HG03159 (cell line): Measurements from ENCODE around the gene CDK19.
"Not testable (repeated sequence)": the region's sequence is repeated elsewhere in the genome, so short reads cannot be mapped to it uniquely, and the experiment has no call there.

Experiments
- ATAC-seq: cut with Tn5 transposase; IDR thresholded peaks from one replicate; pipeline ENCODE4 v1.9.1; 2021; ENCODE audit warnings: mild to moderate bottlenecking, moderate library complexity; ENCODE audit not compliant: unreplicated experiment

Gene CDK19

GRCh38 chr6:110814102-110815014 lies 911 bp downstream of the CDK19 start:
- peak; percentile 23 for ATAC-seq

- no peak for ATAC-seq
Observed at GRCh38 chr6:110813338-110814101, 1.7 kb downstream of the CDK19 start.

GRCh38 chr6:110812719-110813118 lies 2.5 kb downstream of the CDK19 start:
- no peak for ATAC-seq

DNA sequence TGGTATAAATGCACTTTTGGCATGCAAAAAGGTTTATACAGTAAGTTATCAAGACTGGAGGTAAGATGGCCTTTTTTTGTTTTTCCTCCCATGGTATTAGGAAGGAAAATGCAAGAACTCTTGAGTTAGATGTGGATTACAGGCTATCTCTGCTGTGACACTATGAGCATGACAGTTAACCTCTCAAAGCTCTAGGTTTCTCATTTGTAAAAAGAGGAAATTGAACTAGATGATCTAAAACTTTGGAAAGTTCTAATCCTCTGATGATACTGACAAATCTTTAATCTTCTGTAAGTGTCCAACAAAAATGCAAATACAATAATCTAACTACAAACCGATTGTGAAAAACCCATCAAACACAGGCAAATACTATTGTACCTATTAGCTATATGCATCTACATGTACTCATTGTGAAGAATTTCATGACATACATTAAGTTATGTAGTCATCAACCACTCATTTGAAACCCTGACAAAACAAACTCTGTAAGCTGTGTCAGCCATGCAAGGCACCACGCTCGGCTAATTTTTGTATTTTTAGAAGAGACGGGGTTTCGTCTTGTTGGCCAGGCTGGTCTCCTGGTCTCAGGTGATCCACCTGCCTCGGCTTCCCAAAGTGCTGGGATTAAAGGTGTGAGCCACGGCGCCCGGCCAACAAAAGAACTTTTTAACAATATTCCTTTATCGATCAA lies 4.2 kb downstream of the CDK19 start:
- ATAC-seq = no peak

DNA sequence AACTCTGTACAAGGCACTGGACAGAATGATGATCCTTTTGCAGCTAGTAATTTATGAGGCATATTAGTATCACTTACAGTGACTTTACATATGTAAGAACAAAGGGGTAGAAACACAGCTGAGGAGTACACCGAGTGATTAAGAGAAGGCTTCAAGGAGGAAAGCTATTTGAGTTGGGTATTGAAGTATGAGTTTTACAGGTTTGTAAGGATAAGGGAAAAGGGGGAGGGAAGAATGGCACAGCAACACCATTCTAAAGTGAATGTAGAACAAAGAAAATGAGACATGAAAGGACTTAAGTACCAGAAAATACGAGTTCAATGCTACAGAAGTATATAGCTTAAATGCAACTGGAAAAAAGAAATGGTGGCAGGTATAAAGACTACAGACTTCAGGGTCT lies 5.5 kb downstream of the CDK19 start:
- no peak for ATAC-seq

GRCh38 chr6:110802175-110802574 lies 13.1 kb downstream of the CDK19 start:
- not testable (repeated sequence) for ATAC-seq

GRCh38 chr6:110800839-110801196 lies 14.5 kb downstream of the CDK19 start:
- no peak for ATAC-seq

DNA sequence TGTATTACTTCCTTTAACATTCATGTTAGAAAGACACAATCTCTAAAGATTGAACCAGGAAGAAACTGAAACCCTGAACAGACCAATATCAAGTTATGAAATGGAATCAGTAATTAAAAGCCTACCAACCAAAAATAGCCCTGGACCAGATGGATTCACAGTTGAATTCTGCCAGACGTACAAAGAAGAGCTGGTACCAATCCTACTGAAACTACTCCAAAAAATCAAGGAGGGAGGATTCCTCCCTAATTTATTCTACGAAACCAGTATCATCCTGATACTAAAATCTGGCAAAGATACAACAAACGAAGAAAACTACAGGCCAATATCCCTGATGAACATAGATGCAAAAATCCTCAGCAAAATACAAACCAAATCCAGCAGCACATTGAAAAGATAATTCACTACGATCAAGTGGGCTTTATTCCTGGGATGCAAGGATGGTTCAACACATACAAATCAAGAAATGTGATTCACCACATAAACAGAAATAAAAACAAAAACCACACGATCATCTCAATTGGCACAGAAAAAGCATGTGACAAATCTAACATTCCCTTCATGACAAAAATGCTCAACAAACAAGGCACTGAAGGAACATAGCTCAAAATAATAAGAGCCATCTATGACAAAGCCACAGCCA lies 15.0 kb downstream of the CDK19 start:
- no peak for ATAC-seq

- ATAC-seq = no peak
Observed at GRCh38 chr6:110799655-110800054, 15.6 kb downstream of the CDK19 start.

GRCh38 chr6:110799189-110799588 lies 16.1 kb downstream of the CDK19 start:
- no peak for ATAC-seq

- no peak for ATAC-seq
Observed at GRCh38 chr6:110795271-110795670, 20.0 kb downstream of the CDK19 start.

GRCh38 chr6:110786696-110787095 lies 28.6 kb downstream of the CDK19 start:
- ATAC-seq = no peak

DNA sequence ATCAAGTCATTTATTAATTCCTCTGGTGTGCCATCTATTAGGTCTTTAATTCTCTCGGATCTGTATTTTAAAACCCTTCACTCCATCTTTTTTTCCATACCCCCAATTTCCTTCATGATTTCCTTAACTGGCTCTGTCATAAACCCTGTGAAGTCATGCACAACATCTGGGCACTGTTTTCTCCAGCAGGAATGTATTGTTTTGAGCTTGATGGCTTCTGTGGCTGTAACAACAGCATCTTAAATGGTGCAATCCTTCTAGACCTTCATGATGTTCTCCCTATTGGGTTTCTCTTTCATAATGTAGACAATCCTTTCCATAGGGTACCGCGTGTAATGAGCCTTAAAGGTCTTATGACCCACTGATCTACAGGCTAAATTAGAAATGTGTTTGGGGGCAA lies 29.0 kb downstream of the CDK19 start:
- ATAC-seq = no peak

DNA sequence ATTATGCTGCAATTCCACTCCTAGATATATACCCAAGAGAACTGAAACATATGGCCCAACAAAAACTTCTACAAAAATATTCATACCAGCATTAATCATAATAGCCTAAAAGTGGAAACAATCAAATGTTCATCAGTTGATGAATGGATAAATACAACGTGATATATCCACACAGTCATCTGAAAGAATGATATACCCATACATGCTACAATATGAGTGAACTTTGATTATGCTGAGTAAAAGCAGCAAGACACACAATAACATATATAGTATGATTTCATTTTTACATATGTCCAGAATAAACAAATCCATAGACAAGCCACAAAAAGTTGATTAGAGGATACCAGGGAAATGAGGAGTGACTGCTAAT lies 30.7 kb downstream of the CDK19 start:
- no peak for ATAC-seq

DNA sequence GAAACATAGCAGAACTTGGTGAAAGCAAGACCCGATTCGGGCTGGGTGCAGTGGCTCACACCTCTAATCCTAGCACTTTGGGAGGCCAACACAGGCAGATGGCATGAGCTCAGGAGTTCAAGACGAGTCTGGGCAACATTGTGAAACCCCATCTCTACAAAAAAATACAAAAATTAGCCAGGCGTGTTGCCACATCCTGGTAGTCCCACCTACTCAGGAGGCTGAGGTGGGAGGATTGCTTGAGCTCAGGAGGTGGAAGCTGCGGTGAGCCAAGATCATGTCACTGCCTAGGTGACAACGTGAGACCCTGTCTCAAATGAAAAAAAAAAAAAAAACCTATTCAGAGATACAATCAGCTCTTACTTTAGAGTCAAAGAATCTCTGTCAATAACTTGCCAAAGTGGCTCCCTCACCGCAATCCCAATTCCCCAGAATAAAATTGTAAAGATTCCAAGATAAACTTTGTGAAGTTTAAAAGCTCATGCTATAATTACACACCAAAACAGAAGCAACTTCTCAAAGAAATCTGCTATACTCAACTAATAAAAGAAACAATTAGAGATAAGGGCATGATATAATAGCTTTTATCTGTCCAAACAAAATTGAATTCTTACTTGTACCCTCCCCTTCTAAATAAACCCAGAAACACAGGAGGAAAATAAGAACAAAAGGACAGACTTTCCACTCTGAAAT lies 33.6 kb downstream of the CDK19 start:
- ATAC-seq = no peak

DNA sequence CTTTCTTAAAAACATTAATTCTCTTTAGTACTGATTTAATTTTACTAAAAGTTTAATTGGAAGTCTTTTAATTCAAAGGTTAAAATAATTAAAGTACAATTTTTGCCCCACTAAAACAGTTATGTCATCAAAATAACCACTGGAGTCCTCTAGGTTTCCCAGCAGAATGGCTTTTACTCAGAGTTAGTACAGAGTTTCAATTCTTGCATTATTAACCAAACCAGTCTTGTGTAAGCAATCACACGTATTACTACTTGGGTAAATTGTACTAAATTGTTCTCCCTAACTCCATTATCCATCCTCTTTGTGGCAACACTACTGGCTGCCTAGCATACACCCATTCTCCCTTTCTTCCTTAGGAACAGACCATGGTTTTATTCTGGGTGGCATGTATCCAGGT lies 36.9 kb downstream of the CDK19 start:
- ATAC-seq = no peak

DNA sequence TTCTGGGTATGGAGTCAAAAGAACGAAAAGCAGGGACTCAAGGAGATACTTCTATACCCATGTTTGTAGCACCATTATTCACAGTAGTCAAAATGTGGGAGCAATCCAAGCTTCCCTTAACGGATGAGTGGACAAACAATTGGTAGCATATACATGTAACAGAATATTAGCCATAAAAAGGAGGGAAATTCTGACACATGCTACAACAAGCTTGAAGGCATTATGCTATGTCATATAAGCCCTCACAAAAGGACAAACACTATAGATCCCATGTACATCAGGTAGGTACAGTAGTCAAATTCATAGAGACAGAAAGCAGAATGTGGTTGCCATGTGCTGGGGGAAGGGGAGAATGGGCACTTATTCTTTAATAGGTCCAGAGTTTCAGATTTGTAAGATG lies 37.6 kb downstream of the CDK19 start:
- ATAC-seq = no peak

DNA sequence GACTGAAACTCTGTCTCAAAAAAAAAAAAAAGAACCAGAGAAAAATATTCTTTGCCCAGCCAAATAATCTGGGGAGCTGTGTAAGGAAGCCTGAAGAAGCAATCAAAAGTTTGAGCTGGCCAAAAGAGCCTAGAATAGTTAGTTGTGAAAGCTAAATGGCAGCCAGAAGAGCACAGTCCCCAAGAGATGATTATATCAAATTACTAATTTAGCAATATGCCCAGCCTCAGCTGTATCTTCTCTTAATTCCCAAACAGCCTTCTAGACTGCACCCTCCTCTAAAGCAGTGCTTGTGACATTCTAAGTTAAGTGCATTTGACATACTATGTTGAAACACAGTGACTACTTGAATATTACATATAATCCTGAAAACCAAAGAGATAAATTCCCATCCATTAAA lies 38.9 kb downstream of the CDK19 start:
- ATAC-seq = no peak

GRCh38 chr6:110769923-110770322 lies 45.3 kb downstream of the CDK19 start:
- no peak for ATAC-seq

DNA sequence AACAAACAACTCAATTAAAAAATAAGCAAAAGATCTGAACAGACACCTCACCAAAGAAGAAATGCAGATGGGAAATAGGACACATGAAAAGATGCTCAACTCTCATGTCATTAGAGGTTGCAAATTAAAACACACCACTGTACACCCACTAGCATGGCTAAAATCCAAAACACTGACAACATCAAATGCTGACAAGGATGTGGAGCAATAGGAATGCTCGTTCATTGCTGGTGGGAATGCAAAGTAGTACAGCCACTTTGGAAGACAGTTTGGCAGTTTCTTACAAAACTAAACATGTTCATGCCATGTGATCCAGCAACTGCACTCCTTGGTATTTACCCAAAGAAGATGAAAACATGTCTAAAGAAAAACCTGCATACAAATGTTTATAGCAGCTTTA lies 47.2 kb downstream of the CDK19 start:
- no peak for ATAC-seq

GRCh38 chr6:110761371-110761770 lies 53.9 kb downstream of the CDK19 start:
- no peak for ATAC-seq
